ENCODE measurements around the gene OTOA.
"Not testable (repeated sequence)": the region's sequence is repeated elsewhere in the genome, so short reads cannot be mapped to it uniquely, and the experiment has no call there.

Gene OTOA

GRCh38 chr16:21643785-21644184 is 20.0 kb upstream of the OTOA start:
- H3K27me3 ChIP-seq (ENCODE audit: control insufficient read depth, insufficient read depth, low read length), result no peaks in the 10 kb centered on the region
- no peaks in the 10 kb centered on the region for H3K4me1 ChIP-seq (ENCODE audit: control insufficient read depth, insufficient read depth, low read length)
- no peaks in the 10 kb centered on the region for H3K9me3 ChIP-seq (ENCODE audit: control insufficient read depth, insufficient read depth, low read depth, low read length)
- H3K27ac ChIP-seq (ENCODE audit: low read depth, low read length), result no peak overlapping the region
- H3K9ac ChIP-seq (ENCODE audit: low read length), result no peak overlapping the region
- H3K36me3 ChIP-seq (ENCODE audit: control insufficient read depth, insufficient read depth, low read length), result no peaks in the 10 kb centered on the region
- no peak overlapping the region for H3K4me3 ChIP-seq (ENCODE audit: low read depth, low read length)

- H3K36me3 ChIP-seq (ENCODE audit: control insufficient read depth, insufficient read depth, low read length), result no peaks in the 10 kb centered on the region
- H3K27ac ChIP-seq (ENCODE audit: low read depth, low read length), result no peak overlapping the region
- no peaks in the 10 kb centered on the region for H3K9me3 ChIP-seq (ENCODE audit: control insufficient read depth, insufficient read depth, low read depth, low read length)
- H3K27me3 ChIP-seq (ENCODE audit: control insufficient read depth, insufficient read depth, low read length), result no peaks in the 10 kb centered on the region
- no peak overlapping the region for H3K4me3 ChIP-seq (ENCODE audit: low read depth, low read length)
- H3K9ac ChIP-seq (ENCODE audit: low read length), result no peak overlapping the region
- H3K4me1 ChIP-seq (ENCODE audit: control insufficient read depth, insufficient read depth, low read length), result no peaks in the 10 kb centered on the region
Observed at GRCh38 chr16:21644674-21645073, 19.1 kb upstream of the OTOA start.

DNA sequence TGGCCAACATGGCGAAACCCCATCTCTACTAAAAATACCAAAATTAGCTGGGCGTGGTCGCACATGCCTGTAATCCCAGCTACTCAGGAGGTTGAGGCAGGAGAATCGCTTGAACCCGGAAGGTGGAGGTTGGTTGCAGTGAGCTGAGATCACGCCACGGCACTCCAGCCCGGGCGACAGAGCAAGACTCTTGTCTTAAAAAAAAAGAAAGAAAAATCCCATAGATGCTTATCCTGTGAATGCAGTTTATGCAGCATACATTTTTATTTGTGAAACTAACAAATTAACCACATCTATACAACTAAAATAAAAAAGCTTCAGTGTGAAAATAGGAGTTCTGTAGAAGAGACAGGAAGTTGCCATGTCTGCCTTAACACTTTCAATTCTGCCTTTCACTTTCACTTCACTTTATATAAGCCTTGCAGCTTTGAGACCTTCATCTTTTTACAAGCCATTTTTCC is 18.5 kb upstream of the OTOA start:
- Histone ChIP-seq H3K27me3 (ENCODE audit: control insufficient read depth, insufficient read depth, low read length) (no peaks in the 10 kb centered on the region), H3K9me3 (ENCODE audit: control insufficient read depth, insufficient read depth, low read depth, low read length) (no peaks in the 10 kb centered on the region), H3K4me1 (ENCODE audit: control insufficient read depth, insufficient read depth, low read length) (no peaks in the 10 kb centered on the region), H3K27ac (ENCODE audit: low read depth, low read length) (no peak overlapping the region), H3K36me3 (ENCODE audit: control insufficient read depth, insufficient read depth, low read length) (no peaks in the 10 kb centered on the region), H3K9ac (ENCODE audit: low read length) (no peak overlapping the region), H3K4me3 (ENCODE audit: low read depth, low read length) (no peak overlapping the region)

DNA sequence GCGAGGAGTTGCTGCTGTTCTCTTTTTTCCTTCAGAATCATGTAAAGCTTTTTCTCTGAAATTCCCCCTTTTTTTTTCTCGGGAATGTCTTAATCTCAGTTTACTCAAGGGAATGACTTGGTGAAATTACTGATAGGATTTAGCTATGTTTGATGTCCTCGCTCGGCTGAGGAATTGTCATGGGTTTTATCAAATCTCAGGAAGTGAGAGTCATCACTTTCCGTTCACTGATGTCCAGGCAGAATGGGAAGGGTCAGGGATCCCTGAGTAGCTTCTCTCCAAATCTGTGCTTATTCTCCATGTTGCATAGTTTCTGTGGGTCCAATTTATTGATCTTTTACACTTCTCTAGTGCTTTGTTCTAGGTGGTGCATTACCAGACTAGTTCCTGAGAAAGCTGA is 17.7 kb upstream of the OTOA start:
- no peaks in the 10 kb centered on the region for H3K4me1 ChIP-seq (ENCODE audit: control insufficient read depth, insufficient read depth, low read length)
- no peak overlapping the region for H3K27ac ChIP-seq (ENCODE audit: low read depth, low read length)
- H3K36me3 ChIP-seq (ENCODE audit: control insufficient read depth, insufficient read depth, low read length), result no peaks in the 10 kb centered on the region
- H3K27me3 ChIP-seq (ENCODE audit: control insufficient read depth, insufficient read depth, low read length), result no peaks in the 10 kb centered on the region
- H3K9me3 ChIP-seq (ENCODE audit: control insufficient read depth, insufficient read depth, low read depth, low read length), result no peaks in the 10 kb centered on the region
- no peak overlapping the region for H3K4me3 ChIP-seq (ENCODE audit: low read depth, low read length)
- no peak overlapping the region for H3K9ac ChIP-seq (ENCODE audit: low read length)

DNA sequence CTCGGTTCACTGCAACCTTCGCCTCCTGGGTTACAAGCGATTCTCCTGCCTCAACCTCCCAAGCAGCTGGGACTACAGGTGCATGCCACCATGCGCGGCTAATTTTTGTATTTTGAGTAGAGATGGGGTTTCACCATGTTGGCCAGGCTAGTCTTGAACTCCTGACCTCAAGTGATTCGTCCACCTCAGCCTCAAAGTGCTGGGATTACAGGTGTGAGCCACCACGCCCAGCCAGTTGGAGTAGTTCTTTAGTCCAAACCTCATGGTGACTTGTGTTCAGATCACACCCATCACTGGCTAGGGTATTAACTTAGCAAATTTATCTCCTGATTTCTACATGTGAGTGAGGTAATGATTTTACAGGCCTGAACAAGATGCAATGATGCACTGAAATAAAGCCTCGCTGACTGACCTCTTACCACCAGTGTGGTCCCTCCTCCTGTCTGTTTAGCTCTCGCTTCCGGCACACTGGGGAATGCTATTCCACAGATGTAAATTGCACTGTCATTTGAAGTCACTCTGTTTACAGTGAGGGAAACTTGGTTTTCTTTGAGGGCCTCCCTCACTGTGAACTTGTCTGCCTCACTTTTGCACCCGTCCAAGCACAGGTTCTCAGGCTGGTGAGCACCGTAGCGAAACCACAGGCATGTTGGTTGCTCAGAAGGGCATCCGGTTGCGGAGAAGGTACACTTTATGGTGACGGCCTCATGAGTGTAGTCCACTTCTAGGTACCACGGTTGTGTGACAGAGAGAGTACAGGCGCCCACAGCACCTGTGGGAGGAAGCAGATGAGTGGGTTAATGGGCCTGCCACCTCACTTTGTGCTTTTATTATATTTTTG is 16.8 kb upstream of the OTOA start:
- no peak overlapping the region for H3K9ac ChIP-seq (ENCODE audit: low read length)
- H3K27me3 ChIP-seq (ENCODE audit: control insufficient read depth, insufficient read depth, low read length), result no peaks in the 10 kb centered on the region
- H3K4me1 ChIP-seq (ENCODE audit: control insufficient read depth, insufficient read depth, low read length), result no peaks in the 10 kb centered on the region
- no peak overlapping the region for H3K4me3 ChIP-seq (ENCODE audit: low read depth, low read length)
- H3K9me3 ChIP-seq (ENCODE audit: control insufficient read depth, insufficient read depth, low read depth, low read length), result no peaks in the 10 kb centered on the region
- no peak overlapping the region for H3K27ac ChIP-seq (ENCODE audit: low read depth, low read length)
- no peaks in the 10 kb centered on the region for H3K36me3 ChIP-seq (ENCODE audit: control insufficient read depth, insufficient read depth, low read length)

- H3K36me3 ChIP-seq (ENCODE audit: control insufficient read depth, insufficient read depth, low read length), result no peaks in the 10 kb centered on the region
- H3K27ac ChIP-seq (ENCODE audit: low read depth, low read length), result no peak overlapping the region
- no peaks in the 10 kb centered on the region for H3K27me3 ChIP-seq (ENCODE audit: control insufficient read depth, insufficient read depth, low read length)
- H3K4me1 ChIP-seq (ENCODE audit: control insufficient read depth, insufficient read depth, low read length), result no peaks in the 10 kb centered on the region
- no peak overlapping the region for H3K9ac ChIP-seq (ENCODE audit: low read length)
- H3K9me3 ChIP-seq (ENCODE audit: control insufficient read depth, insufficient read depth, low read depth, low read length), result no peaks in the 10 kb centered on the region
- no peak overlapping the region for H3K4me3 ChIP-seq (ENCODE audit: low read depth, low read length)
Observed at GRCh38 chr16:21647562-21648164, 16.1 kb upstream of the OTOA start.

DNA sequence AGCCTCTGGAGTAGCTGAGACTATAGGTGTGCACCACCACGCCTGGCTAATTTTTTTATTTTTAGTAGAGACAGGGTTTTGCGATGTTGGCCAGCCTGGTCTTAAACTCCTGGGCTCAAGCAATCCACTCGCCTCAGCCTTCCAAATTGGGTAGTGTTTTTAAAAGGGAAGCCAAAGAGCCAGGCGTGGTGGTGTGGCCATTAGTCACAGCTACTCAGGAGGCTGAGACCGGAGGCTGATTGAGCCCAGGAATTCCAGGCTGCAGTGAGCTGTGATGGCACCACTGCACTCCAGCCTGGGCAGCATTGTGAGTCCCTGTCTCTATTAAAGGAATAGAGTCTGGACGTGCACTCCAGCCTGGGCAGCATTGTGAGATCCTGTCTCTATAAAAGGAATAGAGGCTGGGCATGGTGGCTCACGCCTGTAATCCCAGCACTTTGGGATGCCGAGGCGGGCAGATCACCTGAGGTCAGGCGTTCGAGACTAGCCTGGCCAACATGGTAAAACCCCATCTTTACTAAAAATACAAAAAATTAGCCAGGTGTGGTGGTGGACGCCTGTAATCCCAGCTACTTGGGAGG is 13.9 kb upstream of the OTOA start:
- not testable (repeated sequence) for H3K9me3 ChIP-seq (ENCODE audit: control insufficient read depth, insufficient read depth, low read depth, low read length); H3K36me3 ChIP-seq (ENCODE audit: control insufficient read depth, insufficient read depth, low read length); H3K27me3 ChIP-seq (ENCODE audit: control insufficient read depth, insufficient read depth, low read length); H3K4me3 ChIP-seq (ENCODE audit: low read depth, low read length); H3K9ac ChIP-seq (ENCODE audit: low read length); H3K4me1 ChIP-seq (ENCODE audit: control insufficient read depth, insufficient read depth, low read length); H3K27ac ChIP-seq (ENCODE audit: low read depth, low read length)

- H3K9ac ChIP-seq (ENCODE audit: low read length), result no peak overlapping the region
- no peak overlapping the region for H3K4me3 ChIP-seq (ENCODE audit: low read depth, low read length)
- no peaks in the 10 kb centered on the region for H3K9me3 ChIP-seq (ENCODE audit: control insufficient read depth, insufficient read depth, low read depth, low read length)
- H3K27me3 ChIP-seq (ENCODE audit: control insufficient read depth, insufficient read depth, low read length), result no peaks in the 10 kb centered on the region
- no peak overlapping the region for H3K27ac ChIP-seq (ENCODE audit: low read depth, low read length)
- no peaks in the 10 kb centered on the region for H3K4me1 ChIP-seq (ENCODE audit: control insufficient read depth, insufficient read depth, low read length)
- H3K36me3 ChIP-seq (ENCODE audit: control insufficient read depth, insufficient read depth, low read length), result peaks cover 4% of the 10 kb centered on the region
Observed at GRCh38 chr16:21650521-21650920, 13.2 kb upstream of the OTOA start.

DNA sequence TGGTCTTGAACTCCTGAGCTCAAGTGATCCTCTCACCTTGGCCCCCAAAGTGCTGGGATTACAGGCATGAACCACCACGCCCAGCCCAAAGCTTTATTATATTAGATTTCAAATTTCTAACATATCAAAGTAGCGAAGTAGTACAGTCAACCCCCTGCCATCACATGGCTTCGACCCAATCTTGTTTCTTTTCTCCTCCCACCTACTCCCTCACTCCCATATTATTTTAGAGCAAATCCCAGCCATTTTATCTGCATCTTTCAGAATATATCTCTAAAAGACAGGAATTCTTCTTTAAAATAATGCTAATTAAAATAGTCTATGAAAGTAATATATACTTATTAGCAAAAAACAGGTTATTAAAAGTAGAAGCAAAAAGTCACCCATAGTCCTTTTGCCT is 12.3 kb upstream of the OTOA start:
- Histone ChIP-seq H3K36me3 (ENCODE audit: control insufficient read depth, insufficient read depth, low read length) (peaks cover 4% of the 10 kb centered on the region), H3K4me3 (ENCODE audit: low read depth, low read length) (no peak overlapping the region), H3K9ac (ENCODE audit: low read length) (no peak overlapping the region), H3K9me3 (ENCODE audit: control insufficient read depth, insufficient read depth, low read depth, low read length) (no peaks in the 10 kb centered on the region), H3K4me1 (ENCODE audit: control insufficient read depth, insufficient read depth, low read length) (no peaks in the 10 kb centered on the region), H3K27ac (ENCODE audit: low read depth, low read length) (no peak overlapping the region), H3K27me3 (ENCODE audit: control insufficient read depth, insufficient read depth, low read length) (no peaks in the 10 kb centered on the region)

DNA sequence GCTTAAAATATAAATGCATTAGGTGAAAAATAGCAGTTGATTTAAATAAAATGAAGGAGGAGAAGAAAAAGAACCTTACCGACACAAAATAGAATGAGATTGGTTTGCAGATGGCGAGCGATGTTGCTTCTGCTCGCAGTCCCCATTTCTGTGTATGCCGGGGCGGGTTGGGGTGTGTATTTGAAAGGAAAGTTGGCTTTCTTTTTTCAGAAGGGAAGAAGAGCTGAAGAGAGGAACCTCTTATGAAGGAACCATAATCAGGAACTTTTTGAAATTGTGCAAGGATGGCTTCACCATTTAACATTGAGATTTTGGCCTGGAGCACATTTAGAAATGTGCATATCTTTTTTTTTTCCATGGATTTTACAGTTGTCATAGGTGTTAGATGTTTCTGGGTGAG is 11.3 kb upstream of the OTOA start, which contains the start of gene IGSF6:
TSS of gene IGSF6 (minus strand) at position 156 of the 400 bp plus-strand sequence. CDS start at position 146, 10 bp downstream.
- H3K9ac ChIP-seq (ENCODE audit: low read length), result no peak within 1 kb of the TSS
- no peaks in the 10 kb centered on the region for H3K4me1 ChIP-seq (ENCODE audit: control insufficient read depth, insufficient read depth, low read length)
- H3K27ac ChIP-seq (ENCODE audit: low read depth, low read length), result no peak within 1 kb of the TSS
- no peaks in the 10 kb centered on the region for H3K9me3 ChIP-seq (ENCODE audit: control insufficient read depth, insufficient read depth, low read depth, low read length)
- H3K27me3 ChIP-seq (ENCODE audit: control insufficient read depth, insufficient read depth, low read length), result no peaks in the 10 kb centered on the region
- H3K36me3 ChIP-seq (ENCODE audit: control insufficient read depth, insufficient read depth, low read length), result peaks cover 4% of the 10 kb centered on the region
- no peak within 1 kb of the TSS for H3K4me3 ChIP-seq (ENCODE audit: low read depth, low read length)

- Histone ChIP-seq H3K4me3 (ENCODE audit: low read depth, low read length) (no peak overlapping the region), H3K9ac (ENCODE audit: low read length) (no peak overlapping the region), H3K9me3 (ENCODE audit: control insufficient read depth, insufficient read depth, low read depth, low read length) (no peaks in the 10 kb centered on the region), H3K36me3 (ENCODE audit: control insufficient read depth, insufficient read depth, low read length) (peaks cover 4% of the 10 kb centered on the region), H3K27ac (ENCODE audit: low read depth, low read length) (no peak overlapping the region), H3K4me1 (ENCODE audit: control insufficient read depth, insufficient read depth, low read length) (no peaks in the 10 kb centered on the region), H3K27me3 (ENCODE audit: control insufficient read depth, insufficient read depth, low read length) (no peaks in the 10 kb centered on the region)
Observed at GRCh38 chr16:21653571-21653970, 10.2 kb upstream of the OTOA start.
